HL-60 (cell line): ENCODE data around the gene GLIS1.

Source experiments
- DNase-seq, 2 experiments: peaks; one replicate each; pipeline ENCODE4 v3.0.0-alpha.2; 2010 to 2020; ENCODE audit warnings: low read depth in 1 of 2, low spot score in 1 of 2
- H3K27ac ChIP-seq: fragments of 250-450 bp; sonication (Bioruptor Pico); replicated peaks from 2 replicates; pipeline ENCODE4 v1.5.1; 2020; ENCODE audit warnings: mild to moderate bottlenecking, moderate library complexity
- H3K27me3 ChIP-seq: fragments of 250-450 bp; sonication (Bioruptor Pico); 2 replicates; pipeline ENCODE4 v1.5.1; 2021; ENCODE audit warnings: mild to moderate bottlenecking, moderate library complexity; ENCODE audit not compliant: insufficient read depth, poor library complexity, severe bottlenecking
- H3K4me3 ChIP-seq: replicated peaks from 2 replicates; pipeline ENCODE4 v1.5.1; 2011; ENCODE audit warnings: mild to moderate bottlenecking, control low read depth, low read length; ENCODE audit not compliant: insufficient read depth
- CTCF ChIP-seq: IDR thresholded peaks from one replicate; pipeline ENCODE4 v1.5.1; 2011; ENCODE audit warnings: low read length, control low read depth, inconsistent platforms; ENCODE audit not compliant: insufficient read depth
- GABPA ChIP-seq: IDR thresholded peaks from 2 replicates; pipeline ENCODE4 v1.6.1; 2012; ENCODE audit warnings: low read depth
- POLR2AphosphoS5 ChIP-seq: IDR thresholded peaks from 2 replicates; pipeline ENCODE4 v1.6.1; 2012; ENCODE audit warnings: low read depth
- REST ChIP-seq: IDR thresholded peaks from 2 replicates; pipeline ENCODE4 v1.6.1; 2012; ENCODE audit warnings: low read depth; ENCODE audit not compliant: insufficient replicate concordance
- SPI1 ChIP-seq: IDR thresholded peaks from 2 replicates; pipeline ENCODE4 v1.6.1; 2012; ENCODE audit warnings: low read depth, mild to moderate bottlenecking, borderline replicate concordance

The GLIS1 gene

GRCh38 chr1:53527368-53527767 is 211.6 kb downstream of the GLIS1 start:
- Histone ChIP-seq H3K27me3 (no peaks in the 10 kb centered on the region), H3K27ac (no peak overlapping the region), H3K4me3 (no peak overlapping the region)
- no peak for DNase-seq
- TF ChIP-seq SPI1, result no peak
- TF ChIP-seq POLR2AphosphoS5, result no peak
- no peak for TF ChIP-seq REST
- no peak for TF ChIP-seq CTCF
- TF ChIP-seq GABPA, result no peak

- Histone ChIP-seq H3K27me3 (no peaks in the 10 kb centered on the region), H3K27ac (no peak overlapping the region), H3K4me3 (no peak overlapping the region)
- no peak for DNase-seq
- TF ChIP-seq CTCF (no peak), GABPA (no peak), POLR2AphosphoS5 (no peak), REST (no peak), SPI1 (no peak)
Observed at GRCh38 chr1:53526451-53527101, 212.4 kb downstream of the GLIS1 start.

- no peak overlapping the region for H3K27ac ChIP-seq
- DNase-seq, result no peak
- TF ChIP-seq CTCF (no peak), REST (no peak), POLR2AphosphoS5 (no peak), SPI1 (no peak), GABPA (no peak)
- H3K27me3 ChIP-seq, result no peaks in the 10 kb centered on the region
- H3K4me3 ChIP-seq, result no peak overlapping the region
Observed at GRCh38 chr1:53525595-53525994, 213.4 kb downstream of the GLIS1 start.
